CD4-positive, alpha-beta T cell (primary cell): ENCODE data around the gene GGA2. TPM values are rescaled to one million over a fixed set of nuclear protein-coding genes. Genes with fewer than 3 reads are reported as not detected.

Experiments used
- ATAC-seq: fragments of 200-7000 bp; cut with Tn5 transposase; one replicate; pipeline ENCODE4 v1.10.0; 2022; ENCODE audit warnings: mild to moderate bottlenecking; ENCODE audit not compliant: poor library complexity
- CTCF ChIA-PET: fragments of 350-600 bp; sonication (Branson Sonifier 250); formaldehyde crosslinking; loops from one replicate; lab custom pipeline; 2021; ENCODE audit warnings: antibody characterized with exemption, inconsistent platforms; lab: Charles Lee
- POLR2A ChIA-PET: fragments of 350-600 bp; sonication (Branson Sonifier 250); formaldehyde crosslinking; loops from one replicate; lab custom pipeline; 2021; ENCODE audit warnings: antibody characterized with exemption, inconsistent platforms; lab: Charles Lee
- DNase-seq, 14 experiments: peaks; one replicate each; pipeline ENCODE4 v3.0.0-alpha.2; 2013 to 2020; ENCODE audit warnings: mixed read lengths in 2 of 14
- H3K27ac ChIP-seq, 2 donors: one replicate each; pipeline versions ENCODE4 v1.5.1 to v1.7.0; 2013; ENCODE audit warnings: low read length in 2 of 2, low read depth in 1 of 2, mild to moderate bottlenecking in 1 of 2
- H3K27me3 ChIP-seq, 2 experiments: 1 replicate in 1 of 2; 2 replicates in 1 of 2; pipeline versions ENCODE4 v1.6.1 to v1.7.0; 2013; ENCODE audit warnings: low read length in 2 of 2, control low read depth in 1 of 2, mild to moderate bottlenecking in 1 of 2, moderate library complexity in 1 of 2; ENCODE audit not compliant: insufficient read depth in 2 of 2, control insufficient read depth in 1 of 2
- H3K36me3 ChIP-seq: one replicate; pipeline ENCODE4 v1.6.1; 2013; ENCODE audit warnings: low read length, control low read depth; ENCODE audit not compliant: insufficient read depth
- H3K4me1 ChIP-seq: one replicate; pipeline ENCODE4 v1.6.1; 2013; ENCODE audit warnings: low read length, control low read depth; ENCODE audit not compliant: insufficient read depth
- H3K4me3 ChIP-seq: one replicate; pipeline ENCODE4 v1.5.1; 2013; ENCODE audit warnings: mild to moderate bottlenecking, low read length, moderate library complexity
- H3K9me3 ChIP-seq, 2 experiments: 1 replicate in 1 of 2; 2 replicates in 1 of 2; pipeline versions ENCODE4 v1.6.1 to v1.7.0; 2013; ENCODE audit warnings: low read length in 2 of 2, mild to moderate bottlenecking in 2 of 2, control low read depth in 1 of 2, moderate library complexity in 1 of 2; ENCODE audit not compliant: control insufficient read depth in 1 of 2, insufficient read depth in 1 of 2
- H3K27ac Mint-ChIP-seq: one replicate; pipeline ENCODE4 v1.8.0; 2020; ENCODE audit warnings: mixed read lengths
- H3K27me3 Mint-ChIP-seq: one replicate; pipeline ENCODE4 v1.8.0; 2021; ENCODE audit warnings: mixed read lengths
- H3K36me3 Mint-ChIP-seq: one replicate; pipeline ENCODE4 v1.8.0; 2021; ENCODE audit warnings: low read depth, mixed read lengths
- H3K4me1 Mint-ChIP-seq: one replicate; pipeline ENCODE4 v1.8.0; 2021; ENCODE audit warnings: low read depth, mixed read lengths
- H3K4me3 Mint-ChIP-seq: one replicate; pipeline ENCODE4 v1.8.0; 2020; ENCODE audit warnings: mild to moderate bottlenecking, mixed read lengths
- H3K9me3 Mint-ChIP-seq: one replicate; pipeline ENCODE4 v1.8.0; 2020; ENCODE audit warnings: mixed read lengths
- CTCF ChIP-seq: fragments of 200-600 bp; IDR thresholded peaks from one replicate; pipeline ENCODE4 v1.8.0; 2022; ENCODE audit warnings: antibody characterized with exemption, mild to moderate bottlenecking
- intact Hi-C, 2 experiments: fragments of 100-400 bp; cut with DNase I in 1 of 2; cut with micrococcal nuclease in 1 of 2; formaldehyde crosslinking; loops; one replicate each; pipeline versions ENCODE4 v1.15.1 to v1.9.0; 2023 to 2025; cut with DNase I, micrococcal nuclease
- polyA plus RNA-seq, 2 donors: library from polyadenylated mRNA; unstranded; fragments of 120-200 nt; gene quantifications; one replicate each; pipeline ENCODE4 v1.2.1, GENCODE V29; 2013
- total RNA-seq, 174 experiments: library from RNA in 2 of 174; stranded (reverse) in 2 of 174; gene quantifications; one replicate each; pipeline ENCODE4 v1.2.3 and lab custom pipeline; 2021 to 2026

GGA2 gene
- 10 to 100 TPM; 96.5 to 96.9 TPM for total RNA-seq
- 49.2 TPM for polyA plus RNA-seq (2013, experiment 1 of 2)
- polyA plus RNA-seq (2013, experiment 2 of 2), result 65.8 TPM
- total RNA-seq (lab: John Stamatoyannopoulos, UW), result 79.0 to 258 (median 132) reads per million in 172 experiments

GRCh38 chr16:23510164-23510914, at the start of gene GGA2:
GGA2 (minus strand) TSS chr16:23510494; CDS start chr16:23510411, 83 bp downstream.
- H3K27me3 Mint-ChIP-seq, result no peaks in the 10 kb centered on the region
- Histone ChIP-seq H3K4me3 (peak within 1 kb of the TSS; percentile 66), H3K27me3 (no peaks in the 10 kb centered on the region), H3K27ac (peak within 1 kb of the TSS in 1 of 2 donors; percentile 13), H3K4me1 (peaks cover 63% of the 10 kb centered on the region), H3K9me3 (no peaks in the 10 kb centered on the region), H3K36me3 (no peaks in the 10 kb centered on the region)
- no peak for TF ChIP-seq CTCF
- H3K27ac Mint-ChIP-seq, result peak within 1 kb of the TSS; percentile 84
- intact Hi-C loops, result loop anchor here (1.0 to 2.0 kb wide), 3 partner anchors 46 to 86 kb away; partner anchors contain the start of genes EARS2 (in 2 of the 2), UBFD1 (in 2 of the 2) and NDUFAB1 (in 1 of the 2)
- H3K4me3 Mint-ChIP-seq, result peak within 1 kb of the TSS; percentile 99
- ChIA-PET CTCF (interaction anchor here (1.1 to 2.0 kb wide), 2 partner anchors 47 to 76 kb away, joined by 5 read pairs; partner anchors contain the start of genes EARS2 and UBFD1), POLR2A (interaction anchor here (0.7 to 2.3 kb wide), 5 partner anchors 12 to 131 kb away, joined by 3 to 17 read pairs (median 3); partner anchors contain the start of genes DCTN5, EARS2, PALB2 and UBFD1)
- peaks cover 58% of the 10 kb centered on the region for H3K4me1 Mint-ChIP-seq
- peak; percentile 65 to 90 (median 74) for DNase-seq
- H3K36me3 Mint-ChIP-seq, result peaks cover 5% of the 10 kb centered on the region
- ATAC-seq, result peak; percentile 86
- H3K9me3 Mint-ChIP-seq, result no peaks in the 10 kb centered on the region

GRCh38 chr16:23557779-23558702, 47.7 kb upstream of the GGA2 start:
- Histone ChIP-seq H3K9me3 (no peaks in the 10 kb centered on the region), H3K36me3 (peaks cover 38% of the 10 kb centered on the region), H3K4me3 (peak overlapping the region; percentile 92), H3K4me1 (peaks cover 20% of the 10 kb centered on the region), H3K27me3 (no peaks in the 10 kb centered on the region), H3K27ac (peak overlapping the region; percentile 41 to 77)
- H3K36me3 Mint-ChIP-seq, result peaks cover 68% of the 10 kb centered on the region
- H3K9me3 Mint-ChIP-seq, result no peaks in the 10 kb centered on the region
- ChIA-PET POLR2A (interaction anchor here (0.6 to 2.4 kb wide), 8 partner anchors 34 to 1171 kb away, joined by 3 to 17 read pairs (median 4); partner anchors contain the start of genes DCTN5, GGA2, NDUFAB1 and PALB2), CTCF (interaction anchor here (0.8 to 1.8 kb wide), 5 partner anchors 17 to 122 kb away, joined by 3 to 13 read pairs (median 4); partner anchors contain the start of genes GGA2 and NDUFAB1)
- no peak for TF ChIP-seq CTCF
- H3K27ac Mint-ChIP-seq, result peak overlapping the region; percentile 96
- H3K4me3 Mint-ChIP-seq, result peak overlapping the region; percentile 98
- H3K27me3 Mint-ChIP-seq, result no peaks in the 10 kb centered on the region
- H3K4me1 Mint-ChIP-seq, result peaks cover 41% of the 10 kb centered on the region
- peak; percentile 5 for ATAC-seq
- intact Hi-C loops, result loop anchor here (1.0 to 10.0 kb wide), 6 partner anchors 38 to 1603 kb away; partner anchors contain the start of genes DCTN5 (in 2 of the 2), GGA2 (in 2 of the 2), NDUFAB1 (in 2 of the 2) and PALB2 (in 2 of the 2)
- DNase-seq, result peak in 6 of 14 experiments; percentile 2 to 39 (median 8)
